ENCODE data around the gene ARHGAP12. TPM values are rescaled to one million over a fixed set of nuclear protein-coding genes. Genes with fewer than 3 reads are reported as not detected.

ARHGAP12 gene
- polyA plus RNA-seq, 1 of the 3 experiments (the other 2 are of a cell fraction): 8.6 TPM

DNA sequence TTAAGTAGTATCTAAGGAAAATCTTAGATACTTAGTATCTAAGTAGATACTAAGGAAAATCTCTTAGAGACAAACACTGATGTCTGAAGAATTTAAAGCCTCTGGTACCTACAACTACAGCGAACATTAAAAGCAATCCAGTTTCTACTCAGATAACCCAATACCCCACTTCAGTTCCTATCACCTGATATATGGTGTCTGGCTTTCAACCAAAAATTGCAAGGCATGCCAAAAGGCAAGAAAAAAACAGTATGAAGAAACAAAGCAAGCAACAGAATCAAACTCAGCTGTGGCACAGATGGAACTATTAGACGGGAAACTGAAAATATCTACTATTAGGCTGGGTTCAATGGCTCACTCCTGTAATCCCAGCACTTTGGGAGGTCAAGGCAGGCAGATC is 31.1 kb downstream of the ARHGAP12 start:
- ChIA-PET CTCF (no interaction called here), POLR2A (no interaction called here)
- Histone ChIP-seq H3K27me3 (ENCODE audit: insufficient read depth) (no peaks in the 10 kb centered on the region), H3K36me3 (replicated peaks in 1 of 2; ENCODE audit: control insufficient read depth in 1 of 2, insufficient read depth in 2 of 2, low read length in 1 of 2) (peaks cover 2 to 19% of the 10 kb centered on the region in 2 experiments), H3K9me3 (no peaks in the 10 kb centered on the region), H3K27ac (ENCODE audit: low read depth in 2 of 2, low read length in 1 of 2) (peak overlapping the region in 1 of 2 experiments; percentile 64; a peak in 3 of 4 replicates), H2AFZ (ENCODE audit: low read depth) (no peak overlapping the region), H3K4me1 (ENCODE audit: control insufficient read depth in 1 of 2, insufficient read depth in 2 of 2, low read depth in 1 of 2, low read length in 1 of 2) (no peaks in the 10 kb centered on the region; a peak in 1 of 4 replicates), H3K4me2 (peak overlapping the region; percentile 48; the same call in 1 of the 2 replicates), H3F3A (replicated peaks; ENCODE audit: insufficient read depth) (peaks cover 18% of the 10 kb centered on the region), H3K9me2 (no peaks in the 10 kb centered on the region), H3K79me2 (ENCODE audit: insufficient read depth) (peaks cover 95% of the 10 kb centered on the region), H4K20me1 (ENCODE audit: insufficient read depth) (peaks cover 50% of the 10 kb centered on the region), H3K4me3 (ENCODE audit: low read depth in 2 of 2, low read length in 1 of 2) (no peak overlapping the region), H3K9ac (no peak overlapping the region)
- WGBS (ENCODE audit: low lambda C conversion rate): 81% methylated on average over 2 of the region's 2 CpGs
- TF ChIP-seq GATA2 (CRISPR knock-in tag; IDR thresholded peaks at IDR 0.05) (no peak), FOSL2 (IDR thresholded peaks at IDR 0.05; ENCODE audit: borderline replicate concordance, low read depth) (no peak), GABPA (IDR thresholded peaks at IDR 0.05; ENCODE audit: low read depth) (no peak)
- TF ChIP-seq, protein P1, sequence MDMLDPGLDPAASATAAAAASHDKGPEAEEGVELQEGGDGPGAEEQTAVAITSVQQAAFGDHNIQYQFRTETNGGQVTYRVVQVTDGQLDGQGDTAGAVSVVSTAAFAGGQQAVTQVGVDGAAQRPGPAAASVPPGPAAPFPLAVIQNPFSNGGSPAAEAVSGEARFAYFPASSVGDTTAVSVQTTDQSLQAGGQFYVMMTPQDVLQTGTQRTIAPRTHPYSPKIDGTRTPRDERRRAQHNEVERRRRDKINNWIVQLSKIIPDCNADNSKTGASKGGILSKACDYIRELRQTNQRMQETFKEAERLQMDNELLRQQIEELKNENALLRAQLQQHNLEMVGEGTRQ (IDR thresholded peaks at IDR 0.05; ENCODE audit: borderline replicate concordance, low read depth, low read length): no peak
- DNase-seq: no peak

GRCh38 chr10:31896968-31897384 is 31.7 kb downstream of the ARHGAP12 start:
- CTCF ChIA-PET: no interaction called here
- Histone ChIP-seq H3K4me1 (ENCODE audit: control insufficient read depth in 1 of 2, insufficient read depth in 2 of 2, low read depth in 1 of 2, low read length in 1 of 2) (no peaks in the 10 kb centered on the region; a peak in 1 of 4 replicates), H3K79me2 (ENCODE audit: insufficient read depth) (peaks cover 95% of the 10 kb centered on the region), H3K27me3 (ENCODE audit: insufficient read depth) (no peaks in the 10 kb centered on the region), H3K27ac (ENCODE audit: low read depth in 2 of 2, low read length in 1 of 2) (peak overlapping the region in 1 of 2 experiments; percentile 64; a peak in 3 of 4 replicates), H3F3A (replicated peaks; ENCODE audit: insufficient read depth) (peaks cover 18% of the 10 kb centered on the region), H3K36me3 (replicated peaks in 1 of 2; ENCODE audit: control insufficient read depth in 1 of 2, insufficient read depth in 2 of 2, low read length in 1 of 2) (peaks cover 2 to 16% of the 10 kb centered on the region in 2 experiments), H4K20me1 (ENCODE audit: insufficient read depth) (peaks cover 45% of the 10 kb centered on the region), H3K9me2 (no peaks in the 10 kb centered on the region), H3K9me3 (no peaks in the 10 kb centered on the region), H2AFZ (ENCODE audit: low read depth) (no peak overlapping the region), H3K4me2 (peak overlapping the region; percentile 48), H3K9ac (no peak overlapping the region), H3K4me3 (ENCODE audit: low read depth in 2 of 2, low read length in 1 of 2) (no peak overlapping the region)
- POLR2A ChIA-PET: no interaction called here
- DNase-seq: no peak
- WGBS (ENCODE audit: low lambda C conversion rate): 60% methylated on average over 1 of the region's 1 CpG
- no peak for TF ChIP-seq ZBTB33 (IDR thresholded peaks at IDR 0.05; ENCODE audit: borderline replicate concordance, low read depth)
- TF ChIP-seq JUND (IDR thresholded peaks at IDR 0.05): no peak
- TF ChIP-seq RAD21 (IDR thresholded peaks at IDR 0.05; ENCODE audit: low read length): no peak
- TF ChIP-seq, protein P2, sequence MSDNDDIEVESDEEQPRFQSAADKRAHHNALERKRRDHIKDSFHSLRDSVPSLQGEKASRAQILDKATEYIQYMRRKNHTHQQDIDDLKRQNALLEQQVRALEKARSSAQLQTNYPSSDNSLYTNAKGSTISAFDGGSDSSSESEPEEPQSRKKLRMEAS (IDR thresholded peaks at IDR 0.05; ENCODE audit: low read depth): no peak
- no peak for TF ChIP-seq CTCF (IDR thresholded peaks at IDR 0.05)
- no peak for TF ChIP-seq GABPA (IDR thresholded peaks at IDR 0.05; ENCODE audit: low read depth)
- TF ChIP-seq RFX5 (IDR thresholded peaks at IDR 0.05; ENCODE audit: low read length): no peak
- TF ChIP-seq TCF12 (IDR thresholded peaks at IDR 0.05): no peak
- TF ChIP-seq TEAD4 (IDR thresholded peaks at IDR 0.05; ENCODE audit: borderline replicate concordance, insufficient read depth): no peak
- TF ChIP-seq, protein P3, sequence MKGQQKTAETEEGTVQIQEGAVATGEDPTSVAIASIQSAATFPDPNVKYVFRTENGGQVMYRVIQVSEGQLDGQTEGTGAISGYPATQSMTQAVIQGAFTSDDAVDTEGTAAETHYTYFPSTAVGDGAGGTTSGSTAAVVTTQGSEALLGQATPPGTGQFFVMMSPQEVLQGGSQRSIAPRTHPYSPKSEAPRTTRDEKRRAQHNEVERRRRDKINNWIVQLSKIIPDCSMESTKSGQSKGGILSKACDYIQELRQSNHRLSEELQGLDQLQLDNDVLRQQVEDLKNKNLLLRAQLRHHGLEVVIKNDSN (IDR thresholded peaks at IDR 0.05; ENCODE audit: borderline replicate concordance, low read depth): no peak
- no peak for TF ChIP-seq MXI1 (IDR thresholded peaks at IDR 0.05; ENCODE audit: low read depth, low read length)
- TF ChIP-seq GATA2 (CRISPR knock-in tag; IDR thresholded peaks at IDR 0.05): no peak
- TF ChIP-seq TAF1 (IDR thresholded peaks at IDR 0.05; ENCODE audit: borderline replicate concordance, low read depth, low read length): no peak
- no peak for TF ChIP-seq RXRA (IDR thresholded peaks at IDR 0.05; ENCODE audit: borderline replicate concordance, low read depth)
- no peak for TF ChIP-seq EP300 (IDR thresholded peaks at IDR 0.05; ENCODE audit: borderline replicate concordance in 1 of 2, low read depth in 1 of 2, low read length in 1 of 2)
- no peak for TF ChIP-seq FOXM1 (IDR thresholded peaks at IDR 0.05; ENCODE audit: low read depth)
- no peak for TF ChIP-seq FOXJ3 (CRISPR knock-in tag; IDR thresholded peaks at IDR 0.05)
- no peak for TF ChIP-seq NRF1 (IDR thresholded peaks at IDR 0.05; ENCODE audit: low read depth, low read length)
- TF ChIP-seq CHD2 (IDR thresholded peaks at IDR 0.05; ENCODE audit: low read length, partially characterized antibody): no peak
